Suprapubic skin (tissue), 3 donors: ENCODE results near the gene GADD45GIP1.

Experiments used
- CTCF ChIP-seq, 2 donors: fragments of 200-600 bp in 1 of 2; fragments of 450-650 bp in 1 of 2; sonication (generic) in 1 of 2; IDR thresholded peaks; one replicate each; pipeline ENCODE4 v1.5.1; 2016 to 2019; ENCODE audit warnings: antibody characterized with exemption in 2 of 2, mild to moderate bottlenecking in 1 of 2, moderate library complexity in 1 of 2
- EP300 ChIP-seq: sonication (generic); formaldehyde crosslinking; IDR thresholded peaks from one replicate; pipeline ENCODE4 v1.6.1; 2017; ENCODE audit warnings: antibody characterized with exemption

GRCh38 chr19:12969292-12969988, 12.4 kb upstream of the GADD45GIP1 start, which contains the start of gene DAND5:
- TF ChIP-seq CTCF (IDR thresholded peaks at IDR 0.05): no peak
- no peak for TF ChIP-seq EP300
